Loucy (cell line): Measurements from ENCODE around the gene RNF113B.

Source experiments
- H2AFZ ChIP-seq: fragments of 200-600 bp; sonication (generic); 2 replicates; pipeline ENCODE4 v1.6.0; 2016; ENCODE audit warnings: antibody characterized with exemption, mild to moderate bottlenecking, low read length, moderate library complexity
- H3F3A ChIP-seq: fragments of 200-600 bp; 2 replicates; pipeline ENCODE4 v1.6.0; 2016; ENCODE audit warnings: antibody characterized with exemption, low read depth, mild to moderate bottlenecking
- H3K27me3 ChIP-seq: fragments of 200-600 bp; sonication (generic); 2 replicates; pipeline ENCODE4 v1.6.1; 2014; ENCODE audit warnings: low read length, mild to moderate bottlenecking; ENCODE audit not compliant: insufficient read depth, poor library complexity, severe bottlenecking
- H3K36me3 ChIP-seq: fragments of 200-600 bp; sonication (generic); 2 replicates; pipeline ENCODE4 v1.6.1; 2016; ENCODE audit warnings: low read length; ENCODE audit not compliant: insufficient read depth
- H3K4me1 ChIP-seq: fragments of 200-600 bp; sonication (generic); 2 replicates; pipeline ENCODE4 v1.5.1; 2014; ENCODE audit warnings: low read length, mild to moderate bottlenecking; ENCODE audit not compliant: insufficient read depth, poor library complexity, severe bottlenecking
- H3K4me2 ChIP-seq: fragments of 200-600 bp; sonication (generic); 2 replicates; pipeline ENCODE4 v1.6.0; 2014; ENCODE audit warnings: antibody characterized with exemption, low read length, low read depth, mild to moderate bottlenecking; ENCODE audit not compliant: poor library complexity, severe bottlenecking
- H3K4me3 ChIP-seq: fragments of 200-600 bp; sonication (generic); 2 replicates; pipeline ENCODE4 v1.5.1; 2014; ENCODE audit warnings: low read length, mild to moderate bottlenecking, mixed read lengths; ENCODE audit not compliant: poor library complexity, severe bottlenecking
- H3K79me2 ChIP-seq: fragments of 200-600 bp; sonication (generic); 2 replicates; pipeline ENCODE4 v1.6.1; 2014; ENCODE audit warnings: low read length; ENCODE audit not compliant: insufficient read depth
- H3K9ac ChIP-seq: fragments of 200-600 bp; sonication (generic); 2 replicates; pipeline ENCODE4 v1.6.0; 2014; ENCODE audit warnings: mild to moderate bottlenecking, low read depth, low read length, moderate library complexity; ENCODE audit not compliant: poor library complexity, severe bottlenecking
- H3K9me2 ChIP-seq: fragments of 200-600 bp; sonication (generic); replicated peaks from 2 replicates; pipeline ENCODE4 v1.6.1; 2016; ENCODE audit warnings: low read depth, low read length, mixed read lengths
- H3K9me3 ChIP-seq: fragments of 200-600 bp; sonication (generic); 2 replicates; pipeline ENCODE4 v1.6.1; 2014; ENCODE audit warnings: mild to moderate bottlenecking, antibody characterized with exemption, low read length, low read depth; ENCODE audit not compliant: insufficient read depth
- H4K20me1 ChIP-seq: fragments of 200-600 bp; sonication (generic); 2 replicates; pipeline ENCODE4 v1.6.0; 2014; ENCODE audit warnings: antibody characterized with exemption, low read length, mild to moderate bottlenecking; ENCODE audit not compliant: insufficient read depth, poor library complexity, severe bottlenecking
- CTCF ChIP-seq: fragments of 200-600 bp; sonication (generic); conservative IDR thresholded peaks from 2 replicates; pipeline ENCODE4 v1.5.1; 2014; ENCODE audit warnings: mild to moderate bottlenecking, antibody characterized with exemption, low read length
- EZH2phosphoT487 ChIP-seq: fragments of 200-600 bp; IDR thresholded peaks from 2 replicates; pipeline ENCODE4 v1.6.1; 2018; ENCODE audit warnings: antibody characterized with exemption, mild to moderate bottlenecking, moderate library complexity, borderline replicate concordance

The RNF113B gene

GRCh38 chr13:98190889-98191444, 13.9 kb upstream of the RNF113B start:
- Histone ChIP-seq H3K9me2 (no peaks in the 10 kb centered on the region), H3F3A (no peaks in the 10 kb centered on the region), H3K27me3 (no peaks in the 10 kb centered on the region), H3K4me2 (no peak overlapping the region), H3K36me3 (no peaks in the 10 kb centered on the region), H3K9ac (no peak overlapping the region), H3K4me3 (no peak overlapping the region), H2AFZ (no peak overlapping the region), H3K4me1 (no peaks in the 10 kb centered on the region), H3K79me2 (no peaks in the 10 kb centered on the region), H3K9me3 (no peaks in the 10 kb centered on the region; the same call in 1 of the 2 replicates), H4K20me1 (no peaks in the 10 kb centered on the region)
- TF ChIP-seq CTCF (no peak), EZH2phosphoT487 (no peak)

- Histone ChIP-seq H3K4me1 (no peaks in the 10 kb centered on the region), H3K9me3 (no peaks in the 10 kb centered on the region; the same call in 1 of the 2 replicates), H3K79me2 (no peaks in the 10 kb centered on the region), H3K4me2 (no peak overlapping the region), H3K4me3 (no peak overlapping the region), H3F3A (no peaks in the 10 kb centered on the region), H3K9me2 (no peaks in the 10 kb centered on the region), H2AFZ (no peak overlapping the region), H3K9ac (no peak overlapping the region), H3K27me3 (no peaks in the 10 kb centered on the region), H4K20me1 (no peaks in the 10 kb centered on the region), H3K36me3 (no peaks in the 10 kb centered on the region)
- no peak for TF ChIP-seq EZH2phosphoT487
- no peak for TF ChIP-seq CTCF
These were observed 12.9 kb upstream of the RNF113B start for GRCh38 chr13:98189841-98190505.

- no peaks in the 10 kb centered on the region for H3K36me3 ChIP-seq
- TF ChIP-seq CTCF = no peak
- TF ChIP-seq EZH2phosphoT487 = no peak
- H3K4me3 ChIP-seq = no peak overlapping the region
- no peak overlapping the region for H3K9ac ChIP-seq
- no peaks in the 10 kb centered on the region for H3K27me3 ChIP-seq
- no peak overlapping the region for H2AFZ ChIP-seq
- no peaks in the 10 kb centered on the region; the same call in 1 of the 2 replicates for H3K9me3 ChIP-seq
- no peak overlapping the region for H3K4me2 ChIP-seq
- H3K4me1 ChIP-seq = no peaks in the 10 kb centered on the region
- no peaks in the 10 kb centered on the region for H3K79me2 ChIP-seq
- H3K9me2 ChIP-seq = no peaks in the 10 kb centered on the region
- H4K20me1 ChIP-seq = no peaks in the 10 kb centered on the region
- no peaks in the 10 kb centered on the region for H3F3A ChIP-seq
These were observed 11.6 kb upstream of the RNF113B start for GRCh38 chr13:98188544-98189166.
